Renal cortex interstitium (tissue), 11 donors: ENCODE measurements around the gene FBXW11. TPM values are rescaled to one million over a fixed set of nuclear protein-coding genes. Genes with fewer than 3 reads are reported as not detected.
"Not testable (repeated sequence)": the region's sequence is repeated elsewhere in the genome, so short reads cannot be mapped to it uniquely, and the experiment has no call there.

Experiments
- DNase-seq, 11 donors: peaks; one replicate each; pipeline ENCODE4 v3.0.0-alpha.2; 2013; ENCODE audit warnings: low read depth in 9 of 11, low spot score in 4 of 11; ENCODE audit errors: extremely low read depth in 1 of 11
- polyA plus RNA-seq, 3 donors: library from polyadenylated mRNA; unstranded; fragments of 120-200 nt; gene quantifications; one replicate each; pipeline ENCODE4 v1.2.1, GENCODE V29; 2013; ENCODE audit not compliant: insufficient read length in 3 of 3

Gene FBXW11
- polyA plus RNA-seq, 3 donors: 52.0 to 58.2 (median 54.7) TPM

- DNase-seq: no peak
These were observed 7.3 kb downstream of the FBXW11 start for GRCh38 chr5:171999100-171999499.

GRCh38 chr5:171997011-171997410 is 9.4 kb downstream of the FBXW11 start:
- DNase-seq: no peak

GRCh38 chr5:171992813-171993212 is 13.6 kb downstream of the FBXW11 start:
- no peak for DNase-seq

- DNase-seq: no peak
These were observed 14.1 kb downstream of the FBXW11 start for GRCh38 chr5:171992305-171992704.

- DNase-seq: no peak
These were observed 15.8 kb downstream of the FBXW11 start for GRCh38 chr5:171990713-171991015.

- no peak for DNase-seq
These were observed 16.3 kb downstream of the FBXW11 start for GRCh38 chr5:171989946-171990712.

GRCh38 chr5:171989276-171989675 is 17.2 kb downstream of the FBXW11 start:
- DNase-seq: no peak

GRCh38 chr5:171986772-171987171 is 19.7 kb downstream of the FBXW11 start:
- DNase-seq: no peak

- no peak for DNase-seq
These were observed 21.6 kb downstream of the FBXW11 start for GRCh38 chr5:171984748-171985419.

GRCh38 chr5:171981847-171982246 is 24.6 kb downstream of the FBXW11 start:
- DNase-seq: no peak

GRCh38 chr5:171980792-171981191 is 25.6 kb downstream of the FBXW11 start:
- no peak for DNase-seq

- DNase-seq: no peak
These were observed 26.8 kb downstream of the FBXW11 start for GRCh38 chr5:171979606-171980005.

GRCh38 chr5:171978519-171978918 is 27.9 kb downstream of the FBXW11 start:
- DNase-seq: no peak

- no peak for DNase-seq
These were observed 28.4 kb downstream of the FBXW11 start for GRCh38 chr5:171978016-171978415.

- not testable (repeated sequence) for DNase-seq
These were observed 29.0 kb downstream of the FBXW11 start for GRCh38 chr5:171977244-171977950.

- DNase-seq: no peak
These were observed 30.4 kb downstream of the FBXW11 start for GRCh38 chr5:171975877-171976667.

- DNase-seq: no peak
These were observed 31.1 kb downstream of the FBXW11 start for GRCh38 chr5:171975262-171975876.

GRCh38 chr5:171970826-171971225 is 35.6 kb downstream of the FBXW11 start:
- DNase-seq: no peak

- DNase-seq: no peak
These were observed 37.1 kb downstream of the FBXW11 start for GRCh38 chr5:171969288-171969880.
